ENCODE data around the gene SMYD3. TPM values are rescaled to one million over a fixed set of nuclear protein-coding genes. Genes with fewer than 3 reads are reported as not detected.

Gene SMYD3
- polyA plus RNA-seq, 1 donor = 25.2 TPM

DNA sequence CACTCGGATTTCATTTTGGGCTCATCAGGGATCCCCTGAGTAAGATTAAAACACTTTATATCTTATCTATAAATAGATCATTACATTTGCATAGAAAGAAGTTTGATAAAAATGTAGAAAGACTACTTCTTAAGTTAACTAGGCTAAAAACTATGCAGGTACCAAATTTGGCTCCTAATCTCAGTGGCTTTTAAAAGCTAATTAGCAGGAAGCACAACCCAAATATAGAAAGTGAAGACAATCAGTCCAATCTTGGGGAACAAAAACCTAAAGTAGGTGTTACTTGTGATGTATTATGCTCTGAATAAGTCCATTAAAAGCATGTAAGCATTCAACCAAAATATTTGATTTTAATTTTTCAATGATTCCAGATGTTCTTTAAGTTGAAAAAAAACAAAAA lies 35.4 kb downstream of the SMYD3 start:
- DNase-seq = no peak

- DNase-seq = no peak
Measured at GRCh38 chr1:246470585-246470984, 36.5 kb downstream of the SMYD3 start.

DNA sequence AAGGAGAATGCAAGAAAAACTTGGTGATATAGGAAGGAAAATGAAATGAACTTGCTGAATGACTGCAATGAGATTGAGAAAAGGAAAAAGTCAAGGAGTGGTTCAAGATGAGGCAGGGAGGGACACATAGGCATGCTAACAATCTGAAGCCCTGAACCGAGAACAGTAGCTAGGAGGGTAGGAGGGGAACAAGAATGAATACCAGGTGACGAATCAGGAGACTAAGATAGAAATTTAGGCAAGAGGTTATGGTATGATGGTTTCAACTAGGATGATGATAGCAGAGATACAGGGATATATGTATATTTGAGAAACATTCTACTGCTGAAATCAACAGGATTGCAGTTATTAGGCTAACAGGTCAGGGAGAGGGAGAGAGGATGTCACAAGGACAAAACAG lies 44.1 kb downstream of the SMYD3 start:
- DNase-seq = no peak

DNA sequence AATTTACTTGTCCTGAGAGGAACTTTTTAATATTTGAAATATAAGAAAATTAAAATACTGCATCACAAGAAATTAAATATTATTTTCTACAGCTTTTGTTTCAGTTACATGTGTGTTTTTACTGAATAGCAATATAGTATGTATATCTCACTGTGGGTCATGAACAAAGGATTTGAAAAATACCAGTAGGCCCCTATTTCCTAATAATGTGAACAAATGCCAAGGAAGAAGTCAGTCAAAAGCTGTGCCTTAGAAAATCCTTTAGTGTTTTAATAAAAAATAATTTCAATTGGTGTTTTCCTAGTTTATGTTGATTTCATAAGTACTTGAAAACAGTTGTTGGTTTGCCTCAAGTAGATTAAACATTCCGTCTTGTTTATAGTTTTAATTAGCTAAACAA lies 46.7 kb downstream of the SMYD3 start:
- DNase-seq = no peak

GRCh38 chr1:246459221-246459620 lies 47.9 kb downstream of the SMYD3 start:
- no peak for DNase-seq

GRCh38 chr1:246455476-246455875 lies 51.6 kb downstream of the SMYD3 start:
- DNase-seq = no peak

DNA sequence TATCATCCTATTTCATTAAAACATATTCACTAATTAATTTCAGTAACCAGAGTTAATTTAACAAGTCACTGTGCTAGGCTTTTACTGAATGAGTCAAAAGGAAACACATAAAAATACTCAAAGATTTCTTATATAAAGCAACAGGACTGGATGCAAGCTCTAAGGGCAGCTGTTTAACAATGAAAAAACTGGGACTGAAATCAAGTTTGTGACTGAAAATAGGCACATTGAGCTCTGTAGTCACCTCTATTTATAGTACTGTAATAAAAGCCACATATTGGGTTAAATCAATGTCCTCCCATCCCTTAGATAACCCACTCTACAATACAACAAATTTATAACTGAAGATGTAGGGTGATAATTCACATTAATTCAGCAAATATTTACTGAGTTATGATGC lies 52.4 kb downstream of the SMYD3 start:
- no peak for DNase-seq

- peak; percentile 55 for DNase-seq
Measured at GRCh38 chr1:246450611-246451251, 56.3 kb downstream of the SMYD3 start.

- no peak for DNase-seq
Measured at GRCh38 chr1:246448373-246448772, 58.7 kb downstream of the SMYD3 start.

GRCh38 chr1:246447501-246447900 lies 59.6 kb downstream of the SMYD3 start:
- no peak for DNase-seq

GRCh38 chr1:246445503-246445902 lies 61.6 kb downstream of the SMYD3 start:
- DNase-seq = no peak

DNA sequence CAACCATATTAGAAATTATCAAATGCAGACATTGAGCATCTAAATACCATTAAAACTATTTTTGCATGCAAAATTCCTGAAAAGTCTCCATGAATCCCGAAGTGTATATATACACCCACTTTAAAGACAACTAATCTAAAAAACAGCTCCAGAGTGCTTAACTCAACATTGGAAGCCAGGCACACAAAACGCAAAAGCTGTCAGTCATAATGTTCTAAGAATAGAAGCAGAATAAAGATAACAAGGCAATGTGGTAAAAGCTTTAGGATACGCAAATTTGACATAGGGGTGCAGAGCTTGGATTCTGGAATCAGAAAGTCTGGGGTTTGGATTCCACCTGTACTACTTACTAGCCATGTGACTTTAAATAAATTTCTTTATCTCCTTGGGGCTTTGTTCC lies 62.5 kb downstream of the SMYD3 start:
- DNase-seq = no peak

GRCh38 chr1:246437961-246438360 lies 69.1 kb downstream of the SMYD3 start:
- DNase-seq = peak; percentile 35

GRCh38 chr1:246435421-246436041 lies 71.5 kb downstream of the SMYD3 start:
- no peak for DNase-seq

DNA sequence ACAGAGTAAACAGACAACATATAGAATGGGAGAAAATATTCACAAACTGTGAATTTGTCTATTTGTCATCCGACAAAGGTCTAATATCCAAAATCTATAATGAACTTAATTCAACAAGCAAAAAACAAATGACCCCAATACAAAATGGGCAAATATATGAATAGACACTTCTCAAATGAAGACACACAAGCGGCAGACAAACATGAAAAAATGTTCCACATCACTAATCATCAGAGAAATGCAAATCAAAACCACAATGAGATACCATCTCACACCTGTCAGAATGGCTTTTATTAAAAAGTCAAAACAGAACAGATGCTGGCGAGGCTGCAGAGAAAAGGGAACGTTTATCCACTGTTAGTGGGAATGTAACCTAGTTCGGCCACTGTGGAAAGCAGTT lies 72.7 kb downstream of the SMYD3 start:
- no peak for DNase-seq

- DNase-seq = no peak
Measured at GRCh38 chr1:246428542-246429308, 78.4 kb downstream of the SMYD3 start.

GRCh38 chr1:246427611-246428010 lies 79.5 kb downstream of the SMYD3 start:
- no peak for DNase-seq

- no peak for DNase-seq
Measured at GRCh38 chr1:246425895-246426294, 81.2 kb downstream of the SMYD3 start.

DNA sequence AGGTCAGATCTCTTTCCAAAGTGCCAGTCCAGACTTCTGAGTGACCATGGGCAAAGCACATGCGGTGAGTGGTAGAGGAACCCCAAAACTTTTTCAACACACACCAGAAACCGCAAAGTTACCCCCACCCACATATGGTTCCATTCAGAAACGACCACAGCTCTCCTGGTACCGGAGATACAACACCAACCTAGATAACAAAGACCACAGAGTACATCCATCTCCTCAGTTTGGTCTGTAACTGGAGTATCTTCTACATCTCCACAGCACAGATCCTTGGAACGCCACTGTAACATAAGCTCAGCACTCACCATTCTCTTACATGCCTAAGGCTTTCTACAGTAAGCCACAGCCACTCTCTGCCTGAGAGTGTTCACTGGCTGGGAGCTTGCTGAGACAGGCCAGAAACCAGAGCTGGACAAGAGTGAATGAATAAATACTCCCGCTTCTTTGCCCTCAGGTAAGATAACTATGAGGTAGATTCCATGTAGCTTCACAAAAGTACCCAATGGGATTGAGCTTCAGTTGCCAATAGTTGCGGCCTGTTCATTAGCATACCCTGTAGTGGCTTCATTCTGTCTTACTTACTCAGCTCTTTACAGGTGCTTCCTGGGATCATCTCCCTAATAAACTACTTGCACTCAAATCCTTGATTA lies 81.8 kb downstream of the SMYD3 start:
- no peak for DNase-seq

- no peak for DNase-seq
Measured at GRCh38 chr1:246420300-246420699, 86.8 kb downstream of the SMYD3 start.

DNA sequence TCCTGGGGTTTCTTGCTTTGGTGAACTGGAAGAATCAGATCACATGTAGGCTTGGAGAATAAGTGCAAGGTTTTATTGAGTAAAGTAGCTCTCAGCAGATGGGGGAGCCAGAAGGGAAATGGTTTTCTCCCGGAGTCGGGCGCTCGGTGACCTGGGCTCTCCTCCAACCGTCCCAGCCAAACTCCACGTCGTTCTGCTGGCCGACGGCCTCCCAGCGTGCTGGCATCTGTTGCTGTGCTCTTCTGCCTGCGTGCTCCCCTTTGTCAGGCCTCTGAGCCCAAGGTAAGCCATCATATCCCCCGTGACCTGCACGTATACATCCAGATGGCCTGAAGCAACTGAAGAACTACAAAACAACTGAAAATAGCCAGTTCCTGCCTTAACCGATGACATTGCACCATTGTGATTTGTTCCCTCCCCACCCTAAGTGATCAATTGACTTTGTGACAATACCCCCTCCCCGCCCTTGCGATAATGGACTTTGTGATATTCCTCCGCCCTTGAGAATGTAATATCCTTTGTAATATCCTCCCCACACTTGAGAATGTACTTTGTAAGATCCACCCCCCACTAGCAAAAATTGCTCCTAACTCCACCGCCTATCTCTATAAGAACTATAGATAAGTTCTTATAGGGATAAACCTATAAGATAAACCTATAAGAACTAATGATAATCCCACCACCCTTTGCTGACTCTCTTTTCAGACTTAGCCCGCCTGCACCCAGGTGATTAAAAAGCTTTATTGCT lies 88.3 kb downstream of the SMYD3 start:
- DNase-seq = no peak
